Hepatic stellate cell (primary cell): Measurements from ENCODE around the gene UBE2D4.
"Not testable (repeated sequence)": the region's sequence is repeated elsewhere in the genome, so short reads cannot be mapped to it uniquely, and the experiment has no call there.

ENCODE experiments used
- DNase-seq: peaks from one replicate; pipeline ENCODE4 v3.0.0; 2011; ENCODE audit warnings: low spot score

The UBE2D4 gene

GRCh38 chr7:43968172-43969040, 42.2 kb downstream of the UBE2D4 start:
- DNase-seq = not testable (repeated sequence)

- not testable (repeated sequence) for DNase-seq
These were observed 43.4 kb downstream of the UBE2D4 start for GRCh38 chr7:43969586-43969985.

DNA sequence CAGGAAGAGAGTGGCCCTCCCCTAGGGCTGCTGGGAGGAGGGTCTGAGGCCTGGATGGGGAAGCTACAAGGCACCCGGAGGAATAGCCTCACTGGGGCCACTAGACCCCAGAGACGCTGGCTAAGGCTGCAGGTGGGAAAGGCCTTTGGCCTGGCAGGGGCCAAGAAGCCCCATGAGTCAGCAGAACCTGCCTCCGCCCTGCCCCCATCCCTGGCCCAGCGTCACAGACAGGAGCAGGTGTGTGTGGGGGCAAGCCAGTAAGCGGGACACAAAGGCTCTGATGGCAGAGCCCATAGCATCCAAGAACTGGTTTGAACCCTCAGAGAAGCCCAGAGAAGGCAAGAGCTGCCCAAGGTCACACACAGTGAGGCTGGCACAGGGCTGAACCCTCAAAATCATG, 44.5 kb downstream of the UBE2D4 start:
- not testable (repeated sequence) for DNase-seq

DNA sequence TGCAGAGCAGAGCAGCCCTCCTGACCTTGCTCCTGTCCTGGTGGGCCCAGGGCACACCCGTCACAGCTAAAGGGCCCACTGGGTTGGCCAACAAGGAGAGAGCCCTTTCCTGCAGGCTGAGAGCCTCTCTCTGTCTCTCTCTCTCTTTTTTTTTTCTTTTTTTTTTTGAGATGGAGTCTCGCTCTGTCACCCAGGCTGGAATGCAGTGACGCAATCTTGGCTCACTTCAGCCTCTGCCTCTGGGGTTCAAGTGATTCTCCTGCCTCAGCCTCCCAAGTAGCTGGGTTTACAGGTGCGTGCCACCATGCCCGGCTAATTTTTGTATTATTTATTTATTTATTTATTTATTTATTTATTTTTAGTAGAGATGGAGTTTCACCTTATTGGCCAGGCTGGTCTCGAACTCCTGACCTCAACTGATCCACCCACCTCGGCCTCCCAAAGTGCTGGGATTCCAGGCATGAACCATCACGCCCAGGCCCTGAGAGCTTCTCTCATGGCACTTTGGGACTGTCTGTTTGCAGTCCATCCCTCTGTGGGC, 47.9 kb downstream of the UBE2D4 start:
- DNase-seq = not testable (repeated sequence)

- DNase-seq = not testable (repeated sequence)
These were observed 48.7 kb downstream of the UBE2D4 start for GRCh38 chr7:43974725-43975482.

DNA sequence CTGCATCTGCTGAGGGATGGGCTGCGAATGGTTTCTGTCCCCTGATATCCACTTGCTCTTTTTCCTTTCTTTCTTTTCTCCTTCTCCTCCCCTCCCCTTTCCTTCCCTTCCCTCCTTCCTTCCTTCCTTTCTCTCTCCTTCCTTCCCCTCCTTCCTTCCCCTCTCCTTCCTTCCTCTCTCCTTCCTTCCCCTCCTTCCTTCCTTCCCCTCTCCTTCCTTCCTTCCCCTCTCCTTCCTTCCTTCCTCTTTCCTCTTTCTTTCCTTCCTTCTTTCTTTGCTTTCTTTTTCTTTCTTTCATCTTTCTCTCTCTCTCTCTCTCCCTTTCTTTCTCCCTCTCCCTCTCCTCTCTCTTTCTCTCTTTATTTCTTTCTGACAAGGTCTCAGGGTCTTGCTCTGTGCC, 51.3 kb downstream of the UBE2D4 start:
- DNase-seq = no peak

DNA sequence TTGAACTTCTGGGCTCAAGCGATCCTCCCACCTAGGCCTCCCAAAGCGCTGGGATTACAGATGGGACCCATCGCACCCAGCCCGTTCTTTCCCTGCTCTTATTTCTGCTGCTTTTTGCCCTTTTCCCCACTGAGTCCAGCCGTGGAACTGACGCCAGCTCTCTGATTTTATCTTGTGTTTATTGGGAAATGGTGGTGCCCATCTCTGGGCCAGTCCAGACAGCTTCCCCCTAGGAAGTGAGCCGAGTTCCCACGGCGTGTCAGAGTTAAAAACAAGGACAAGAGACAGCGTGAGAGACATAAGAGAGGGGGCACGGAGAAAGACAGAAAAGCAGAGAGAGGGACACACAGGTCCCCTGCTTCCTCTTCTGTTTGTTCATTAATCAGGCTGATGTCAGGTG, 51.9 kb downstream of the UBE2D4 start:
- DNase-seq = not testable (repeated sequence)

DNA sequence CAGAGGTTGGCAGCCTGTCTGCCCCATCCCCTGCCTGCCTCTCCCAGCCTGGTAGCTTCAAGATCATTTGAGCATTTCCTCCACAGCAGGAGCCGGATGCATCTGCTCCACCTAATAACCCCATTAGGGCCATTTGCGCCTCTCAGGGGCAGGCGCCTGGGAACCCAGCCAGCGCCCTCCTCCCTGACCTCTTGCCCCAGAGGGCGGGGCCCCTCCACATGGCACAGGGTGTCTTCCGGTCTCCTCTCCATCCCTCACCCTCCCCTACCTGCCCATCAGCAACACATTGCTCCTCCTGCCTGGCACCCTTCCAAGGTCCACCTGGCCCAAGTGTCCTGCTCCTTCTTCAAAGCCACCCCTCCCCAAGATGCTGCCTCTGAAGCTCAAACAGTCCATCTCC, 56.6 kb downstream of the UBE2D4 start:
- not testable (repeated sequence) for DNase-seq

GRCh38 chr7:43983736-43984135, 57.5 kb downstream of the UBE2D4 start:
- not testable (repeated sequence) for DNase-seq

- DNase-seq = peak; percentile 62
These were observed 59.9 kb downstream of the UBE2D4 start for GRCh38 chr7:43985904-43986864.

- DNase-seq = not testable (repeated sequence)
These were observed 61.2 kb downstream of the UBE2D4 start for GRCh38 chr7:43987476-43987875.

GRCh38 chr7:43990011-43990585, 63.9 kb downstream of the UBE2D4 start:
- DNase-seq = not testable (repeated sequence)

- DNase-seq = not testable (repeated sequence)
These were observed 64.6 kb downstream of the UBE2D4 start for GRCh38 chr7:43990829-43991228.

- DNase-seq = not testable (repeated sequence)
These were observed 66.7 kb downstream of the UBE2D4 start for GRCh38 chr7:43992896-43993295.

DNA sequence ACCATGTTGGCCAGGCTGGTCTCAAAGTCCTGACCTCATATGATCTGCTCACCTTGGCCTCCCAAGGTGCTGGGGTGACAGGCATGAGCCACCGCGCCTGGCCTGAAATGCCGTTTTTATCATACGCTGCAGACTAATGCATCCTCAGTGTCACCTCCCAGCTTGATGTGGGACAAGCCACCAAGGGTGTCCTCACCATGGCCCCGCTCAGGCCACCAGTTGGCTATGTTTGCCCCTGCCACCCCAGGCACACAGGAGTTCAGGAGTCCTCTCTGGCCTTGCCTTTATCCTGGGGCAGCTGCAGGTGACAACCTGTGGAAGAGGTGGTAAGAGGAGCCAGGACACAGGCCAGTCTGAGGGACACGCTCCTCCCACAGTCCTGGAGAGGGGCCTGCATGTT, 68.4 kb downstream of the UBE2D4 start:
- not testable (repeated sequence) for DNase-seq

GRCh38 chr7:43997532-43997931, 71.3 kb downstream of the UBE2D4 start, which contains the start of gene SPDYE1:
TSS of gene SPDYE1 (plus strand) at chr7:43997897. CDS start at chr7:43999950, 2,053 bp downstream.
- not testable (repeated sequence) for DNase-seq
